M059J (cell line): ENCODE measurements around the gene PCDHGB2. TPM values are rescaled to one million over a fixed set of nuclear protein-coding genes. Genes with fewer than 3 reads are reported as not detected.
"Not testable (repeated sequence)": the region's sequence is repeated elsewhere in the genome, so short reads cannot be mapped to it uniquely, and the experiment has no call there.

Experiments used
- DNase-seq: peaks from one replicate; pipeline ENCODE4 v3.0.0-alpha.2; 2012; ENCODE audit warnings: low read depth
- total RNA-seq: library from RNA; depleted of rRNA; stranded (reverse); fragments of >200 nt; shearing (Covaris generic); gene quantifications from 2 replicates; pipeline ENCODE4 v1.2.3, GENCODE V29; 2014

PCDHGB2 gene
- total RNA-seq, 1 experiment from 2014 or later: 0.57 TPM

DNA sequence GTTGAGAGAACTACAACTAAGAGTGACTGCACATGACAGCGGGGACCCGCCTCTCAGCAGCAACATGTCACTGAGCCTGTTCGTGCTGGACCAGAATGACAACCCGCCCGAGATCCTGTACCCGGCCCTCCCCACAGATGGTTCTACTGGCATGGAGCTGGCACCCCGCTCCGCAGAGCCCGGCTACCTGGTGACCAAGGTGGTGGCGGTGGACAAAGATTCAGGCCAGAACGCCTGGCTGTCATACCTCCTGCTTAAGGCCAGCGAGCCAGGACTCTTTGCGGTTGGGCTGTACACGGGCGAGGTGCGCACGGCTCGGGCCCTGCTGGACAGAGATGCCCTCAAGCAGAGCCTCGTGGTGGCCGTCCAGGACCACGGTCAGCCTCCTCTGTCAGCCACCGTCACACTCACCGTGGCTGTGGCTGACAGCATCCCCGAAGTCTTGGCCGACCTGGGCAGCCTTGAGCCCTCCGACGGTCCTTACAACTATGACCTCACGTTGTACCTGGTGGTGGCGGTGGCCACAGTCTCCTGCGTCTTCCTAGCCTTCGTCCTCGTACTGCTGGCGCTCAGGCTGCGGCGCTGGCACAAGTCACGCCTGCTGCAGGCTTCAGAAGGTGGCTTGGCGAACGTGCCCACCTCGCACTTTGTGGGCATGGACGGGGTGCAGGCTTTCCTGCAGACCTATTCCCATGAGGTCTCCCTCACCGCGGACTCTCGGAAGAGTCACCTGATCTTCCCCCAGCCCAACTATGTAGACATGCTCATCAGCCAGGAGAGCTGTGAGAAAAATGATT, 24.9 kb downstream of the PCDHGB2 start:
- no peak for DNase-seq

DNA sequence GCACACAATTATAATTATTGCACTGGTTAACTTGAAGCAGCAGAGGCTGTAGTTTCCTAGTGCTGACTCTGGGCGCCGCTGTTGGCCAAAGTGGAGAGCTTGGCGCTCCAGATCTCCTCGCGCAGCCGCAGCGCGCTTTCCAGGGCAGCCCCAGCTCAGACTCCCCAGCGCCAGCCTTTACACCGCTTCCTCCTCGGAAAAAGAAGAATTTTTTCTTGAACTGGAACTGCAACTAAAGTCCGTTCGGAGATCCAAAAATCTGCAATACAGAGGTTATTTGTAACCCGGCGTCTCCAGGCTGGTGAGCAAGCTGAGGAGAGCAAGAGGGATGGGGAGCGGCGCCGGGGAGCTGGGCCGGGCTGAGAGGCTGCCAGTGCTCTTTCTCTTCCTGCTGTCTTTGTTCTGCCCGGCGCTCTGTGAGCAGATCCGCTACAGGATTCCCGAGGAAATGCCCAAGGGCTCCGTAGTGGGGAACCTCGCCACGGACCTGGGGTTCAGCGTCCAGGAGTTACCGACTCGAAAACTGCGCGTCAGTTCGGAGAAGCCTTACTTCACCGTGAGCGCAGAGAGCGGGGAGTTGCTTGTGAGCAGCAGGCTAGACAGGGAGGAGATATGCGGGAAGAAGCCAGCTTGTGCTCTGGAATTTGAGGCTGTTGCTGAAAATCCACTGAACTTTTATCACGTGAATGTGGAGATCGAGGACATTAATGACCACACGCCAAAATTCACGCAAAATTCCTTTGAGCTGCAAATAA, 27.9 kb downstream of the PCDHGB2 start, which contains the start of gene PCDHGB4:
Gene PCDHGB4, plus strand, starts transcription at position 142 of the 755 bp plus-strand sequence. Its CDS starts 187 bp downstream, at position 329.
- not testable (repeated sequence) for DNase-seq

DNA sequence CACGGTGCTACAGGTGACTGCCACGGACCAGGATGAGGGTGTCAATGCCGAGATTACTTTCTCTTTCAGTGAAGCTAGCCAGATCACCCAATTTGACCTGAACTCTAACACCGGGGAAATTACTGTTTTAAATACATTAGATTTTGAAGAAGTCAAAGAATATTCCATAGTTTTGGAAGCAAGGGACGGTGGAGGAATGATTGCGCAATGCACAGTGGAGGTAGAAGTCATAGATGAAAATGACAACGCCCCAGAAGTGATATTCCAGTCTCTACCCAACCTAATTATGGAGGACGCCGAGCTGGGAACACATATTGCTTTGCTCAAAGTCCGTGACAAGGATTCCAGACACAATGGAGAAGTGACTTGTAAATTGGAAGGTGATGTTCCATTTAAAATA, 28.9 kb downstream of the PCDHGB2 start:
- no peak for DNase-seq

DNA sequence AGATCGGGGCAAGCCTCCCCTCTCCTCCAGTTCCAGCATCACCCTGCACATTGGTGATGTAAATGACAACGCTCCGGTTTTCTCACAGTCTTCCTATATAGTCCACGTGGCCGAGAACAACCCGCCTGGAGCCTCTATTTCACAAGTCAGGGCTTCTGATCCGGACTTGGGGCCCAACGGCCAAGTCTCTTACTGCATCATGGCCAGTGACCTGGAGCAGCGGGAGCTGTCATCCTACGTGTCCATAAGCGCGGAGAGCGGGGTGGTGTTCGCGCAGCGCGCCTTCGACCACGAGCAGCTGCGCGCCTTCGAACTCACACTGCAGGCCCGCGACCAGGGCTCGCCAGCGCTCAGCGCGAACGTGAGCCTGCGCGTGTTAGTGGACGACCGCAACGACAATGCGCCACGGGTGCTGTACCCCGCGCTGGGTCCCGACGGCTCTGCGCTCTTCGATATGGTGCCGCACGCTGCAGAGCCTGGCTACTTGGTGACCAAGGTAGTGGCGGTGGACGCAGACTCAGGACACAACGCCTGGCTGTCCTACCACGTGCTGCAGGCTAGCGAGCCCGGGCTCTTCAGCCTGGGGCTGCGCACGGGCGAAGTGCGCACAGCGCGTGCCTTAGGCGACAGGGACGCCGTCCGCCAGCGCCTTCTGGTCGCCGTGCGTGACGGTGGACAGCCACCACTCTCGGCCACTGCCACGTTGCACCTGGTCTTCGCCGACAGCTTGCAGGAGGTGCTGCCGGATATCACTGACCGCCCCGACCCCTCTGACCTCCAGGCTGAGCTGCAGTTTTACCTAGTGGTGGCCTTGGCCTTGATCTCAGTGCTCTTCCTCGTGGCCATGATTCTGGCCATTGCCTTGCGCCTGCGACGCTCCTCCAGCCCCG, 29.6 kb downstream of the PCDHGB2 start:
- DNase-seq: no peak

DNA sequence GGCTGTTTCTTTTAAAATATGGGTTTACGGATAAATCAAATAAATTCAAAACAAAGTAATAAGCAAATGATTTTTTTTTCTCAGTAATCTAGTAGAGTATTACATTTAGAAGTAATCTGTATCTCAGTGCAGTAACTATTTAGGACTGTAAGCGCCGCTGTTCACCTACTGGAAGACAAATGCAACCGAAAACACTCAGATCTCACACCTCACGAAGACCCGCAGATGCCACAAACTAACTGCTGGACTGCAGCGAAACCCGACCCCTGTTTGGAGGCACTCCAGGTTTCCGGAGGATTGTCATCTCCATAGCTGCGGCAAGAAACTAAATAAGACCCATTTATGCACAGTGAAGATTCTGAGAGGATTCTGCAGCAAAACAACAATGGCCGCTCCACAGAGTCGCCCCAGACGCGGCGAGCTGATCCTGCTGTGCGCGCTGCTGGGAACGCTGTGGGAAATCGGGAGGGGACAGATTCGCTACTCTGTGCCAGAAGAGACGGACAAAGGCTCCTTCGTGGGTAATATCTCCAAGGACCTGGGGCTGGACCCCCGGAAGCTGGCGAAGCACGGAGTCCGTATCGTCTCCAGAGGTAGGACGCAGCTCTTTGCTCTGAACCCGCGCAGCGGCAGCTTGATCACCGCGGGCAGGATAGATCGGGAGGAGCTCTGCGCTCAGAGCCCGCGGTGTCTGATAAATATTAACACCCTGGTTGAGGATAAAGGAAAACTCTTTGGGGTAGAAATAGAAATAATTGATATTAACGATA, 32.8 kb downstream of the PCDHGB2 start, which contains the start of gene PCDHGA8:
Gene PCDHGA8, plus strand, starts transcription at position 205 of the 770 bp plus-strand sequence. Its CDS starts 181 bp downstream, at position 386.
- no peak for DNase-seq

DNA sequence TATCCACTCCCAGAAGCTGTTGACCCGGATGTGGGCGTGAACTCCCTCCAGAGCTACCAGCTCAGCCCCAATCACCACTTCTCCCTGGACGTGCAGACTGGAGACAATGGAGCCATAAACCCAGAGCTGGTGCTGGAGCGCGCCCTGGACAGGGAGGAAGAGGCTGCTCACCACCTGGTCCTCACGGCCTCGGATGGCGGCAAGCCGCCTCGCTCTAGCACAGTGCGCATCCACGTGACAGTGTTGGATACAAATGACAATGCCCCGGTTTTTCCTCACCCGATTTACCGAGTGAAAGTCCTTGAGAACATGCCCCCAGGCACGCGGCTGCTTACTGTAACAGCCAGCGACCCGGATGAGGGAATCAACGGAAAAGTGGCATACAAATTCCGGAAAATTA, 33.5 kb downstream of the PCDHGB2 start:
- no peak for DNase-seq

DNA sequence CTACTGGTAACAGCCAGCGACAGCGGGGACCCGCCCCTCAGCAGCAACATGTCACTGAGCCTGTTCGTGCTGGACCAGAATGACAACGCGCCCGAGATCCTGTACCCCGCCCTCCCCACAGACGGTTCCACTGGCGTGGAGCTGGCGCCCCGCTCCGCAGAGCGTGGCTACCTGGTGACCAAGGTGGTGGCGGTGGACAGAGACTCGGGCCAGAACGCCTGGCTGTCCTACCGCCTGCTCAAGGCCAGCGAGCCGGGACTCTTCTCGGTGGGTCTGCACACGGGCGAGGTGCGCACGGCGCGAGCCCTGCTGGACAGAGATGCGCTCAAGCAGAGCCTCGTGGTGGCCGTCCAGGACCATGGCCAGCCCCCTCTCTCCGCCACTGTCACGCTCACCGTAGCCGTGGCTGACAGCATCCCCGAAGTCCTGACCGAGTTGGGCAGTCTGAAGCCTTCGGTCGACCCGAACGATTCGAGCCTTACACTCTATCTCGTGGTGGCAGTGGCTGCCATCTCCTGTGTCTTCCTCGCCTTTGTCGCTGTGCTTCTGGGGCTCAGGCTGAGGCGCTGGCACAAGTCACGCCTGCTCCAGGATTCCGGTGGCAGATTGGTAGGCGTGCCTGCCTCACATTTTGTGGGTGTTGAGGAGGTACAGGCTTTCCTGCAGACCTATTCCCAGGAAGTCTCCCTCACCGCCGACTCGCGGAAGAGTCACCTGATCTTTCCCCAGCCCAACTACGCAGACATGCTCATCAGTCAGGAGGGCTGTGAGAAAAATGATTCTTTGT, 34.8 kb downstream of the PCDHGB2 start:
- not testable (repeated sequence) for DNase-seq

DNA sequence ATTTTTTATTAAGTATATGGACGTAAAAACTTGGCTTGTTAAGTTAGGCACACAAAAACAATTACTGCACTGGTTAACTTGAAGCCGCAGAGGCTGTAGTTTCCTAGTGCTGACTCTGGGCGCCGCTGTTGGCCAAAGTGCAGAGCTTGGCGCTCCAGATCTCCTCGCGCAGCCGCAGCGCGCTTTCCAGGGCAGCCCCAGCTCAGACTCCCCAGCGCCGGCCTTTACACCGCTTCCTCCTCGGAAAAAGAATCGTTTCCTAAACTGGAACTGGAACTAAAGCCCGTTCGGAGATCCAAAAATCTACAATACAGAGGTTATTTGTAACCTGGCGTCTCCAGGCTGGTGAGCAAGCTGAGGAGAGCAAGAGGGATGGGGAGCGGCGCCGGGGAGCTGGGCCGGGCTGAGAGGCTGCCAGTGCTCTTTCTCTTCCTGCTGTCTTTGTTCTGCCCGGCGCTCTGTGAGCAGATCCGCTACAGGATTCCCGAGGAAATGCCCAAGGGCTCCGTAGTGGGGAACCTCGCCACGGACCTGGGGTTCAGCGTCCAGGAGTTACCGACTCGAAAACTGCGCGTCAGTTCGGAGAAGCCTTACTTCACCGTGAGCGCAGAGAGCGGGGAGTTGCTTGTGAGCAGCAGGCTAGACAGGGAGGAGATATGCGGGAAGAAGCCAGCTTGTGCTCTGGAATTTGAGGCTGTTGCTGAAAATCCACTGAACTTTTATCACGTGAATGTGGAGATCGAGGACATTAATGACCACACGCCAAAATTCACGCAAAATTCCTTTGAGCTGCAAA, 38.2 kb downstream of the PCDHGB2 start, which contains the start of gene PCDHGB5:
Gene PCDHGB5, plus strand, starts transcription at position 192 of the 796 bp plus-strand sequence. Its CDS starts 181 bp downstream, at position 373.
- DNase-seq: not testable (repeated sequence)

DNA sequence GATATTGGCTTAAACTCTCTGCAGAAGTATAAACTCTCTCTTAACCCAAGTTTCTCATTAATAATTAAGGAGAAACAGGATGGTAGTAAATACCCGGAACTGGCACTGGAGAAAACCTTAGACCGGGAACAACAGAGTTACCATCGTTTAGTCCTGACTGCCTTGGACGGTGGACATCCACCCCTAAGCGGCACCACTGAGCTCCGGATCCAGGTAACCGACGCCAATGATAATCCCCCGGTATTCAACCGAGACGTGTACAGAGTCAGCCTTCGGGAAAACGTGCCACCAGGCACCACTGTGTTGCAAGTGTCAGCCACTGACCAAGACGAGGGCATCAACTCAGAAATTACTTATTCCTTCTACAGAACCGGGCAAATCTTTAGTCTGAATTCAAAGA, 38.8 kb downstream of the PCDHGB2 start:
- DNase-seq: no peak

DNA sequence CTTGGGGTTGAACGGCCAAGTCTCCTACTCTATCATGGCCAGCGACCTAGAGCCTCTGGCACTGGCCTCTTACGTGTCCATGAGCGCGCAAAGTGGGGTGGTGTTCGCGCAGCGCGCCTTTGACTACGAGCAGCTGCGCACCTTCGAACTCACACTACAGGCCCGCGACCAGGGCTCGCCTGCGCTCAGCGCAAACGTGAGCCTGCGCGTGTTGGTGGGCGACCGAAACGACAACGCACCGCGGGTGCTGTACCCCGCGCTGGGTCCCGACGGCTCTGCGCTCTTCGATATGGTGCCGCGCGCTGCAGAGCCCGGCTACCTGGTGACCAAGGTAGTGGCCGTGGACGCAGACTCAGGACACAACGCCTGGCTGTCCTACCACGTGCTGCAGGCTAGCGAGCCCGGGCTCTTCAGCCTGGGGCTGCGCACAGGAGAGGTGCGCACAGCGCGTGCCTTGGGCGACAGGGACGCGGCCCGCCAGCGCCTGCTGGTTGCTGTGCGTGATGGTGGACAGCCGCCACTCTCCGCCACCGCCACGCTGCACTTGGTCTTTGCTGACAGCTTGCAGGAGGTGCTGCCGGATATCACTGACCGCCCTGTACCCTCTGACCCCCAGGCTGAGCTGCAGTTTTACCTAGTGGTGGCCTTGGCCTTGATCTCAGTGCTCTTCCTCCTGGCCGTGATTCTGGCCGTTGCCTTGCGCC, 39.9 kb downstream of the PCDHGB2 start:
- no peak for DNase-seq

DNA sequence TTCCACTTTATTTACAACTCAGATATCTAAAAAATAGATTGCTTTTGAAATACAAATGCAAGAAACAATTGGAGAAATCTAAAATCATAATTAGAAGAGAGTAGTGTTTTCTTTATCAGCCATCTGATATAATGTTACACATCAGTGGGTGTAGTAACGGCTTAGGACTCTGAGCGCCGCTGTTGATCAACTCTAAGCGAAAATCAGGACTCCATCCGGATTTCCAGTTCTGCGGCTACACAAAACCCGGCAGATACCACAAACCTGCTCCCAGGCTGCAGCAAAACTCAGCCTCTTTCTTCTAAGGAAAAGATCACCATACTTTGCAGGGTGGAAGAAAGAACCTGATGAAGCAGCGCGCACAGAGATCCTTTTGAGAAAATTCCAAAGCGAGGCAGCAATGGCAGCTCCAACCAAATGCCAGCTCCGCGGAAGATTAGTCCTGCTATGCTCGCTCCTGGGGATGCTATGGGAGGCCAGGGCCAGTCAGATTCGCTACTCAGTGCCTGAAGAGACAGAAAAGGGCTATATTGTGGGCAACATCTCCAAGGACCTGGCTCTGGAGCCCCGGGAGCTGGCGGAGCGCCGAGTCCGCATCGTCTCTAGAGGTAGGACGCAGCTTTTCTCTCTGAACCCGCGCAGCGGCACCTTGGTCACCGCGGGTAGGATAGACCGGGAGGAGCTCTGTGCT, 42.9 kb downstream of the PCDHGB2 start, which contains the start of gene PCDHGA9:
Gene PCDHGA9, plus strand, starts transcription at position 226 of the 691 bp plus-strand sequence. Its CDS starts 175 bp downstream, at position 401.
- no peak for DNase-seq

DNA sequence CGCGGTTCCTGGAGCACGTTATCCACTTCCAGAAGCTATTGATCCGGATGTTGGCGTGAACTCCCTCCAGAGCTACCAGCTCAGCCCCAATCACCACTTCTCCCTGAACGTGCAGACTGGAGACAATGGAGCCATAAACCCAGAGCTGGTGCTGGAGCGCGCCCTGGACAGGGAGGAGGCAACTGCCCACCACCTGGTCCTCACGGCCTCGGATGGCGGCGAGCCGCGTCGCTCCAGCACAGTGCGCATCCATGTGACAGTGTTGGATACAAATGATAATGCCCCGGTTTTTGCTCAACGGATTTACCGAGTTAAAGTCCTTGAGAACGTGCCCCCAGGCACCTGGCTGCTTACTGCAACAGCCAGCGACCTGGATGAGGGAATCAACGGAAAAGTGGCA, 43.6 kb downstream of the PCDHGB2 start:
- DNase-seq: no peak

DNA sequence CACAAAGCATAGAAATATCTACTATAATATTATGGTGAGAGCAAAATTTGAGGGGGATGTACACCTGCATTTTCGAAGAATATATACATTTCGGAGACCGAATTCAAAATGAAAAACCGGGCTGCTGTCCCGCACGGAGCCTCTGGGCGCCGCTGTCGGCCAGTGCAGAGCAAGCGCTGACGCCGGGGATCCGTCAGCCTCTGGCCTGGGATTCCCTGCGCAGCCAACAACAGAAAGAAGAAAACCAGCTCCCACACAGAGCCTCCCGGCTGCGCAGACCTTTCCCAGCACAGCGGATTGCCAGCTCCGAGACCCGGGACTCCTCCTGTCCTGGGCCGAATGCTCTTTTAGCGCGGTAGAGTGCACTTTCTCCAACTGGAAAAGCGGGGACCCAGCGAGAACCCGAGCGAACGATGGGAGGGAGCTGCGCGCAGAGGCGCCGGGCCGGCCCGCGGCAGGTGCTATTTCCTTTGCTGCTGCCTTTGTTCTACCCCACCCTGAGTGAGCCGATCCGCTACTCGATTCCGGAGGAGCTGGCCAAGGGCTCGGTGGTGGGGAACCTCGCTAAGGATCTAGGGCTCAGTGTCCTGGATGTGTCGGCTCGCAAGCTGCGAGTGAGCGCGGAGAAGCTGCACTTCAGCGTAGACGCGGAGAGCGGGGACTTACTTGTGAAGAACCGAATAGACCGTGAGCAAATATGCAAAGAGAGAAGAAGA, 48.2 kb downstream of the PCDHGB2 start, which contains the start of gene PCDHGB6:
Gene PCDHGB6, plus strand, starts transcription at position 232 of the 716 bp plus-strand sequence. Its CDS starts 182 bp downstream, at position 414.
- DNase-seq: not testable (repeated sequence)

DNA sequence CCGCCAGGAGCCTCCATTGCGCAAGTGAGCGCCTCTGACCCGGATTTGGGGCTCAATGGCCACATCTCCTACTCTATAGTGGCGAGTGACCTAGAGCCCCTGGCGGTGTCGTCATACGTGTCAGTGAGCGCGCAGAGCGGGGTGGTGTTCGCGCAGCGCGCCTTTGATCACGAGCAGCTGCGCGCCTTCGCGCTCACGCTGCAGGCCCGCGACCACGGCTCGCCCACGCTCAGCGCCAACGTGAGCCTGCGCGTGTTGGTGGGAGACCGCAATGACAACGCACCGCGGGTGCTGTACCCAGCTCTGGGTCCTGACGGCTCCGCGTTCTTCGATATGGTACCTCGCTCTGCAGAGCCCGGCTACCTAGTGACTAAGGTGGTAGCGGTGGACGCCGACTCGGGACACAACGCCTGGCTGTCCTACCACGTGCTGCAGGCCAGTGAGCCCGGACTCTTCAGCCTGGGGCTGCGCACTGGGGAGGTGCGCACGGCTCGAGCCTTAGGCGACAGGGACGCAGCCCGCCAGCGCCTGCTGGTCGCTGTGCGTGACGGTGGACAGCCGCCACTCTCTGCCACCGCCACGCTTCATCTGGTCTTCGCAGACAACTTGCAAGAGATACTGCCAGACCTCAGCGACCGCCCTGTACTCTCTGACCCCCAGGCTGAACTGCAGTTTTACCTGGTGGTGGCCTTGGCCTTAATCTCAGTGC, 50.0 kb downstream of the PCDHGB2 start:
- DNase-seq: no peak

DNA sequence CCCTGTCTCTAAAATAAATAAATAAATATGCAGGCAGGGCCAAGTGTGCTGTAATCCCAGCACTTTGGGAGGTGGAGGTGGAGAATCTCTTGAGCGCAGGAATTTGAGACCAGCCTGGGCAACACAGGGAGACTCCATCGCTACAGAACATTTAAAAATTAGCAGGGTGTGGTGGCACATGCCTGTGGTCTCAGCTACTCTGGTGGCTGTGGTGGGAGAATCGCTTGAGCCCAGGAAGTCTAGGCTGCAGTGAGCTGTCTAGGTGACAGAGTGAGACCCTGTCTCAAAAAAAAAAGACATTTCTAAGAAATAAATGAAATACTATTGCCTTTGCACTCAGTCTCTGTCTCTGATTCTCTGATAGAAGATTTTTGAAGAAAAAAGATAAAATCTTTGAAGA, 51.8 kb downstream of the PCDHGB2 start:
- no peak for DNase-seq
